ENCODE measurements around the gene FHAD1. TPM values are rescaled to one million over a fixed set of nuclear protein-coding genes. Genes with fewer than 3 reads are reported as not detected.

FHAD1 gene
- total RNA-seq, 1 experiment from 2014 or later, result 0.83 TPM

DNA sequence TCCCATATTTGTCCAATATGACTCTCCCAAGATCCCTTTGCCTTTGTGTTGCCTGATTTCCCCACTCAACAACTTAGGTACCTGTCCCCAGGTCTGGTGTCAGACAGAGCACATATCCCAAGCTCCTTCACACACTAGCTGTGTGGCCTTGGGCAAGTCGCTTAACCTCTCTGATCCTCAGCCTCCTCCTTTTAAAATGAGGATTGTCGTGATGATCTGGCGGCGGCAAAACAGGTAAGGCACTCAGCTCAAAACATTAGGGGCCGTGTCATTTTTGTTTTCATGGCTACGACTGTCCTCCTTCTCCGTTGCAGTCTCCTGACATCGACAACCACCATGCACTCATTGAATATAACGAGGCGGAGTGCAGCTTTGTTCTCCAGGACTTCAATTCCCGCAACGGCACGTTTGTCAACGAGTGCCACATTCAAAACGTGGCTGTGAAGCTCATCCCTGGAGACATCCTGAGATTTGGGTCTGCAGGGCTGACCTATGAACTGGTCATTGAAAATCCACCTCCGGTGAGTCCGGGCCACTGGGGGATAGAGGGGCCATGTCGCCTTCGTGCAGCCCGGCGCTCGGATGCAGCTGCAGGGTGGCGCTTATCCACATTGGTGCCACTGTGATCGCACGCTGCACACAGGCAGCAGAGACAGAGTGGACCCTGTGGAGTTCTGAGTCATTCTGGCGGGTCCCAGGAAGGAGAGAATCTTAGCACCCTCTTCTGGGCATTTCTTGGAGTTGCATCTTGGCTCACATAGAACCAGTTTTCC is 25.2 kb downstream of the FHAD1 start:
- H3K4me3 ChIP-seq (ENCODE audit: insufficient read depth, low read depth, low read length), result no peak overlapping the region
- no peaks in the 10 kb centered on the region for H3K36me3 ChIP-seq (replicated peaks; ENCODE audit: control insufficient read depth, insufficient read depth, low read length)
- H3K27me3 ChIP-seq (ENCODE audit: control insufficient read depth, insufficient read depth, low read length), result no peaks in the 10 kb centered on the region; the same call in 1 of the 2 replicates
- DNase-seq, result peak; percentile 88

DNA sequence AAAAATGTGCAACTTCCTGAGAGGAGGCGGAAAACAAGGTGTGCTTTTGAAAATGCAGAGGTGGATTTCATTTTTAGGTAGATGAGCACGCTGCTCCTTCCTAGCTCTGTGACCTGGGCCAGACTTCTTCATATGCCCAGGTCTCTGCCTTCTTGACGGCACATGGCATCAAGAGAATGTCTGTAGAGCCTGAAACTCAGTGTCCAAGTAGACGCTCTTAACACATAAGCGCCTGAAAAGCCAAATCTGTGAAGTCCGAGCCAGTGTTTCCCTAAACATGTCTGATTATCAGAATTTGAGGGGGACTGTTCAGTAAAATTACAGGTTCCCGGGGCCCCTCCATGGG is 25.7 kb downstream of the FHAD1 start:
- Histone ChIP-seq H3K4me3 (ENCODE audit: insufficient read depth, low read depth, low read length) (no peak overlapping the region), H3K27me3 (ENCODE audit: control insufficient read depth, insufficient read depth, low read length) (no peaks in the 10 kb centered on the region; the same call in 1 of the 2 replicates), H3K36me3 (replicated peaks; ENCODE audit: control insufficient read depth, insufficient read depth, low read length) (no peaks in the 10 kb centered on the region)
- no peak for DNase-seq

DNA sequence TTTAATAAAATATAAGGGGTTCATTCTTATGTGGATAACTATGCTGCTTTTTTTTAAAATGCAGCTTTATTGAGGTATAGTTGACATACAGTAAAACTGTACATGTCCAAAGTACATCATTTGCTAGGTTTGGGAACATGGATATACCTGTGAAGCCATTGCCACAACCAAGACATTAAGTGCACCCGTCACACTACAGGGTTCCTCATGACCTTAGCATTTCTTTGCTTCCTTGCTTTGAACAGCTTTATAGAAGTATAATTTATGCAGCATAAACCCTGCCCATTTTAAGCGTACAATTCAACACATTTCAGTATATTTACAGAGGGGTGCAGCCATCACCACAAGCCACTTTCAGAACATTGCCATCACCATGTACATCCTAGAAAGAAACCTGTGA is 26.3 kb downstream of the FHAD1 start:
- no peaks in the 10 kb centered on the region for H3K36me3 ChIP-seq (replicated peaks; ENCODE audit: control insufficient read depth, insufficient read depth, low read length)
- no peak overlapping the region for H3K4me3 ChIP-seq (ENCODE audit: insufficient read depth, low read depth, low read length)
- H3K27me3 ChIP-seq (ENCODE audit: control insufficient read depth, insufficient read depth, low read length), result no peaks in the 10 kb centered on the region; the same call in 1 of the 2 replicates
- no peak for DNase-seq

DNA sequence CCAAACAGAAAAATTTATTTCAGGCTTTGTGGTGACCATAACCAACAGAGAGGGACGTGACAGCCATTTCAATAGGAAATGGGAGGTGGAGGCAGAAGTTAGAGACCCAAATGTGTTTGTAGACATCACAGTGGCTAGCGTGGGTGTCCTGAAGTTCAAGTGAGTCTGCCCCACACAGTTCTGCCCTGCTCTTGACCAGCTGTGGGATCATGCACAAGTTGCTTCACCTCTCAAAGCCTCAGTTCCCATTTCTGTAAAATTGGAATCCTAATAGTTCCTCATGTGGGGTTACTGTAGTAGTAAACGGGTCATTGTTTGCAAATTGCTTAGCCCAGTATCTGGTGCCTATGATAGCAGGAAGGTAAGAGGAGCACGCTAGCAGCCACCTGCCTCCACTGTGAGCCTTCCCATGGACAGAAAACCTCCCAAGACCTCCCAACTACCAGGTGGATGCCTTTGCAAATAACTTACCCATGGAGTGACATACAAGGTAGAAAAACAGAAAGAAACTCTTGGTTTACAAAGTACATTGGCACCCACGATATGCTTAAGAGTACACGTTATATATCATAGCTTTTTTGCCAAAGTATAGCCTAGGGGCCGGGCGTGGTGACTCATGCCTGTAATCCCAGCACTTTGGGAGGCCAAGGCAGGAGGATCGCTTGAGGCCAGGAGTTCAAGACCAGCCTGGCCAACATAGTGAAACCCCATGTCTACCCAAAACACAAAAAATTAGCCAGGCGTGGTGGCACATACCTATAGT is 29.1 kb downstream of the FHAD1 start:
- Histone ChIP-seq H3K4me3 (ENCODE audit: insufficient read depth, low read depth, low read length) (no peak overlapping the region), H3K27me3 (ENCODE audit: control insufficient read depth, insufficient read depth, low read length) (no peaks in the 10 kb centered on the region; the same call in 1 of the 2 replicates), H3K36me3 (replicated peaks; ENCODE audit: control insufficient read depth, insufficient read depth, low read length) (no peaks in the 10 kb centered on the region)
- DNase-seq, result no peak

DNA sequence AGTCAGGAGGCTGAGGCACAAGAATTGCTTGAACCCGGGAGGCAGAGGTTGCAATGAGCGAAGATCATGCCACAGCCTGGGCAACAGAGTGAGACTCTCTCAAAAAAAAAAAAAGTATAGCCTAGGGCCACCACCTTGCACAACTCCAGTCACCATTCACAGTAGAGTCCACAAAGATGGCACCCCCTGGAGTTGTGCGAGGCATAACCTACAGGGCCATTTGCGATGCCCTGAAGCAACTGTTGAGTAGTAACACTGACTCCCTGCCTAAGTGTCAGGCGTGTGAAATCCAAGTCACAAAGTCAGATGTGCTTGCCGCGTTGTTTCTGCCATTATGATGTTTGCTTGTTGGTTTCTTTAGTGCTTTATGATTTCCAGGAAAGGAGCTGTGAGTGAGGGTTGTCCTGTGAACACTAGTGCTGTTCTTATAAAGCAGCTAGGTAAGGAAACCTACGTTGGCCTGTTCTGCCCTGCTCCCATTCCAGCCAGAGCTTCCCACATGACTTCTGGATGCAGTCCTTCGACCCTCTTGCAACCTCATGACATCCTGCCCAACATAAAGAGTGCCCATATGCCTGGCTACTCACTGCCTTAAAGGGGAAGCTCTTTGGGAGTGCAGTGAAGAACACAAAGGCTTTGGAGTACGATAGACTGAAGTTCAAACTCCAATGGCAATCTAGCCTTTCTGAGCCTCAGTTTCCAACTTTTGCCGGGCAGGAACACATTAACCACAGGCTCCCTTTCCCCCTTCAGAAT is 29.8 kb downstream of the FHAD1 start:
- no peak for DNase-seq
- H3K4me3 ChIP-seq (ENCODE audit: insufficient read depth, low read depth, low read length), result no peak overlapping the region
- no peaks in the 10 kb centered on the region; the same call in 1 of the 2 replicates for H3K27me3 ChIP-seq (ENCODE audit: control insufficient read depth, insufficient read depth, low read length)
- no peaks in the 10 kb centered on the region for H3K36me3 ChIP-seq (replicated peaks; ENCODE audit: control insufficient read depth, insufficient read depth, low read length)

DNA sequence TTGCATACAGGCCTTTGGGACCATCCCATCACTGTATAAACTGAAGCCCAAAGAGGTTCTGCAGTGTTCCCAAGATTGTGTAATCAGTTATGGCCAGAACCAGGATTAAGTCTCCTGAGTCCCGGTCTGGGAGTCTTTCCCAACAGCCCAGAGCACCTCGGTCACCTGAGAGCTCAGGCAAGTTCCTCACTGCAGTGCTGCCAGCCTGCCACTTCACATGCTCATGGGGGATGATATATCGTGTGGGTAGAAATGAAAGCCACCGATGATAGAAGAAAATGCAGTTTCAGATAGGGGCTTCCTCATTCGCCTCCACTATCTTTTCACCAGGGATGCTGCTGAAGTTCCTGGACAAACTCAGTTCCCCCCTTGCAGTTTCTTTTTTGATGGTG is 30.4 kb downstream of the FHAD1 start:
- no peaks in the 10 kb centered on the region for H3K36me3 ChIP-seq (replicated peaks; ENCODE audit: control insufficient read depth, insufficient read depth, low read length)
- H3K27me3 ChIP-seq (ENCODE audit: control insufficient read depth, insufficient read depth, low read length), result no peaks in the 10 kb centered on the region
- H3K4me3 ChIP-seq (ENCODE audit: insufficient read depth, low read depth, low read length), result no peak overlapping the region
- no peak for DNase-seq

DNA sequence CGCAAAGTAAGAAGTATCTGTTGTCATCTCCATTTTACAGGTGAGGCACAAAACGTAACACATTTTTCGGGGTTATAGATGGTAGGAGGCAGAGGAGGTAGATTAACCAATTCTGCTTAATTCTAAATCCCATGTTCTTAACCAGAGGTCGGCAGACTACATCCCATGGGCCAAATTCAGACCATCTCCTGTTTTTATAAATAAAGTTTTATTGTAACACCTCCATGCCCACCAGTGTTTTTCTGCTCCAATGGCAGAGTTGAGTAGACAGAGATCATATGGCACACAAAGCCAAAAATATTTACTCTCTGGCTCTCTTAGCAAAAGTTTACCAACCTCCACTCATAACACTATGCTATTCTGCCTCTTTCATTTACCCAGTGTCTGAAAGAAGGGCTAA is 30.9 kb downstream of the FHAD1 start:
- H3K4me3 ChIP-seq (ENCODE audit: insufficient read depth, low read depth, low read length), result no peak overlapping the region
- DNase-seq, result no peak
- H3K27me3 ChIP-seq (ENCODE audit: control insufficient read depth, insufficient read depth, low read length), result no peaks in the 10 kb centered on the region
- no peaks in the 10 kb centered on the region for H3K36me3 ChIP-seq (replicated peaks; ENCODE audit: control insufficient read depth, insufficient read depth, low read length)

DNA sequence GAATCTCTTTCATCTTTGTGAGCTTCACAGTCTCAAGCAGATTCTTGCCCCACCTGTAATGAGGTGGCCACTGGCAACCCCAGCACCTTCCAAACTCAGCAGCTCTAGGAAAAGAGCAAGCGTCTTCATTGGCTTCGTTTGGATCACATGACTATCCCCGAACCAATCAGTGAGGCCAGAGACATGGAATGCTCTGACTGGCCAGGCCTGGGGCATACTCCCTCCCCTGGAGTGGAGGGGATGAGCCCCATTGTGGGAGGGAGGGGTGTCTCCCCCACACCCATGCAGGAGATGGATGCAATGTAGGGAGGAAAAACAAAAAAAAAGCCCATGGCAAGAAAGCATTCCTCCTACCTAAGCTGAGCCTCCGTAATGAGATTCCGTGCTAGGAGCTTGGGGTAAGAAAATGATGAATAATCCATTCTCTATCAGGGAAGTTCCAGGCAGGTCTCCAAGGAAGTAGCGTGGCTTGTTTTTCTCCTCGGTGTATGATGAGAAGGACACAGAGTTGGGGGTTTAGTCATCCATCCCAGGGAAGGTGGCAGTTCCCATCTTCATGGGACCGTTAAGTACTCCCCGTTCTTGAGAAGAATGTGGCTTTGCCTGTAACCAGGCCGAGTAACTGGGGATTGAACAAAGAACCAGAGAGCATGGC is 32.7 kb downstream of the FHAD1 start:
- DNase-seq, result peak; percentile 75
- no peaks in the 10 kb centered on the region for H3K27me3 ChIP-seq (ENCODE audit: control insufficient read depth, insufficient read depth, low read length)
- H3K4me3 ChIP-seq (ENCODE audit: insufficient read depth, low read depth, low read length), result no peak overlapping the region
- no peaks in the 10 kb centered on the region for H3K36me3 ChIP-seq (replicated peaks; ENCODE audit: control insufficient read depth, insufficient read depth, low read length)

DNA sequence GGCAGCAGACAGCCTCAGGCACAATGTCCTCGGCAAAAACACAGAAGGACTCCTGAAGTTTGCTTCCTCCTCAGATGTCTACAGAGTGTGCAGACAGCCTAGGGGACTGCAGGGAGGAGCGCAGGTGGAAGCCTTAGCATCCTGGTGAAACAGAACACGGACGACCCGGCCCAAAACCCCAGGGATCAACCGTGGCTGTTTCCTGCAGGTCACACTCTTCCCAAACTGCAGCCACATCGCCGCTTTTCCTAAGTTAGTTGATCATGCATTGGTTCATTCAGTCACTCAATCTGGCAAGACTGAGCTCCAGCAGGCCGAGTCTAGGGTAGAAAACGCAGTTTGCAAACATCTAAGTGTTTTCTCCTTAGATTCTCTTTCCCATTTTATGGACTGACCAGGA is 33.4 kb downstream of the FHAD1 start:
- H3K4me3 ChIP-seq (ENCODE audit: insufficient read depth, low read depth, low read length), result no peak overlapping the region

DNA sequence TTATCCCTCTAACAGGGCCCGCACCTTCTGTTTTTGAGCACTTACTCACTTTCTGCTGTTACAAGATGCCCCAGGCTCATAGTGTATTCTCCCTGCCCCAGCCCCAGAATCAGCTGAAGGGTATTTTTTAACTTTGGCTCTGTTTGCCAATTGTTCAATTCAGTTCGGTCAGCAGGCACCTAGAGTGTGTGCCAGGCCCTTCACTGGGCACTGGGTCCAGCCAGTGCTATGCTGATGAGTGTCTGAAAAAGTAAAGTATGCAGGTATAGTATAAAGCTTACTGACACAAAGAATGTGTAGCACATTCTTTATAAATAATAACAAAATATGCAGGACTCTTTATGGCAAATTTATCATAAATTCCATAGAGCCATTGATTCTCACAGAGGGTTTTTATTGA is 35.0 kb downstream of the FHAD1 start:
- no peak for DNase-seq
- no peaks in the 10 kb centered on the region for H3K27me3 ChIP-seq (ENCODE audit: control insufficient read depth, insufficient read depth, low read length)
- H3K4me3 ChIP-seq (ENCODE audit: insufficient read depth, low read depth, low read length), result no peak overlapping the region
- H3K36me3 ChIP-seq (replicated peaks; ENCODE audit: control insufficient read depth, insufficient read depth, low read length), result no peaks in the 10 kb centered on the region

More for the DNA sequence above, 33.4 kb downstream of the FHAD1 start:
- no peak for DNase-seq
- Histone ChIP-seq H3K36me3 (replicated peaks; ENCODE audit: control insufficient read depth, insufficient read depth, low read length) (no peaks in the 10 kb centered on the region), H3K27me3 (ENCODE audit: control insufficient read depth, insufficient read depth, low read length) (no peaks in the 10 kb centered on the region)

DNA sequence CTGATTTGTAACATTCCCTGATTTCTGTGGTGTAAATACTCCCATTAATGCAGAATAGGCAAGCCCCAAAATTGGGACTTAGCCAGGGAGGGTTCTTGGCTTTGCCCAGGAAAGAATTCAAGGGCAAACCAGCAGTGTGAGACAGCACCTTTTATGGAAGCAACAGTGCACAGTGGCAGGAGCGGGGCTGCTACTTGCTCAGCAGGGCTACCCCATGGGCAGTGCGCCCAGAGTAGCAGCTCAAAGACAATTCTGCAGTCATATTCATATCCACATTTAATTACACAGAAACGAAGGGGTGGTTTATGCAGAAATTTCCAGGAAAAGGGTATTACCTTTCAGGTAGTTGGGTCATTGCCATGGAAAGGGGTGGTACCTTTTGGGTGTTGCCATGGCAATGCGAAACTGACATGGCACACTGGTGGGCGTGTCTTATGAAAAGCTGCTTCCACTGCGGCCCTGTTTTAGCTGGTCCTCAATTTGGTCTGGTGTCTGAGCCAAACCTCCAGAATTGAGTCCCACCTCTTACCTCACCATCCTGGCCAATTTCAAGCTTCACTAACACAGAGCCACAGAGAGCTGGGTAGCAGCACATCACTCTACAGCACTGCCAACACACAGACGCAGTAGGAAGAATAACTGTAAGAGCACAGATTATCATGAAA is 35.9 kb downstream of the FHAD1 start:
- no peak overlapping the region for H3K4me3 ChIP-seq (ENCODE audit: insufficient read depth, low read depth, low read length)
- no peaks in the 10 kb centered on the region for H3K27me3 ChIP-seq (ENCODE audit: control insufficient read depth, insufficient read depth, low read length)
- H3K36me3 ChIP-seq (replicated peaks; ENCODE audit: control insufficient read depth, insufficient read depth, low read length), result no peaks in the 10 kb centered on the region
- DNase-seq, result no peak

DNA sequence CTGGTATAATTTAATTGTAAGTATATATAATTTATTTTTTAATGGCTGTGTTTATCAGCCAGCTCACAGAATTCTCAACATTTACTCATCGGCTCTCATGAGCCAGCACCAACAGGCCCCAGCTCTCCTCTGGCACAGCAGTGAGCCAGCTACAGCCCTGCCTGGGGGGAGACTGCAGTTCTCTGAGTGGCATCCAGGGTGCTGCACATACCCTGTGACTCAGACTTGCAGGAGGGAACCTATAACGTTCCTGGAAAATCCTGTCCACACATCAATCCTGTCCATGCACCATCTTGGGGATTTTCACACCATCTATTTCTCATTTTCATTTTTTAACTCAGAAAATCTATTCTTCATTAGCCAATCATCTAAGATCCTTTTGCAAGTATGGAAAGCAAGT is 36.5 kb downstream of the FHAD1 start:
- Histone ChIP-seq H3K36me3 (replicated peaks; ENCODE audit: control insufficient read depth, insufficient read depth, low read length) (no peaks in the 10 kb centered on the region), H3K4me3 (ENCODE audit: insufficient read depth, low read depth, low read length) (no peak overlapping the region), H3K27me3 (ENCODE audit: control insufficient read depth, insufficient read depth, low read length) (no peaks in the 10 kb centered on the region)
- DNase-seq, result no peak

DNA sequence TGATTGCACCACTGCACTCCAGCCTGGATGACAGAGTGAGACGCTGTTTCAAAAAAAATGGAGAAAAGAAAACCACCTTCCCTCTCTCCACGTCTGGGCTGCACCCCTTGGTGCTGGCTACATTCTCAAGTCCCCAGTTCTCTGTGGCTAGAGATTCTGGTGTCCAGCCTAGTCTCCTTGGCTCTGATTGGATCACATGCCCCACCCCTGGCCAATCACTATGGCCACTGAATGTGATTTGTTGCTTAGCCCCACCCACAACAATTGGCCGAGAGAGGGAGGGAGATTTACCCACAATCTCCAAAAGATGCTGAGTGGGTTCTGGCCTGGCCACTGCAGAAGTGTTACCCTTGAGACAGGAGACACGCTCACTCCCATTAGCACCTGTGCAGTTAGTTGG is 39.4 kb downstream of the FHAD1 start:
- Histone ChIP-seq H3K4me3 (ENCODE audit: insufficient read depth, low read depth, low read length) (no peak overlapping the region), H3K27me3 (ENCODE audit: control insufficient read depth, insufficient read depth, low read length) (no peaks in the 10 kb centered on the region), H3K36me3 (replicated peaks; ENCODE audit: control insufficient read depth, insufficient read depth, low read length) (no peaks in the 10 kb centered on the region)
- DNase-seq, result no peak

Data from H7 (cell line).